Amniotic epithelial cell (primary cell): ENCODE results near the gene PDE8A.
"Not testable (repeated sequence)": the region's sequence is repeated elsewhere in the genome, so short reads cannot be mapped to it uniquely, and the experiment has no call there.

Source experiments
- DNase-seq: peaks from one replicate; pipeline ENCODE4 v3.0.0-alpha.2; 2010; ENCODE audit warnings: low read depth

PDE8A gene

GRCh38 chr15:85011724-85012123 is 30.1 kb downstream of the PDE8A start:
- DNase-seq, result not testable (repeated sequence)

GRCh38 chr15:85013785-85014184 is 32.1 kb downstream of the PDE8A start:
- DNase-seq, result no peak

- no peak for DNase-seq
Measured at GRCh38 chr15:85014932-85015331, 33.3 kb downstream of the PDE8A start.

- DNase-seq, result no peak
Measured at GRCh38 chr15:85016275-85016674, 34.6 kb downstream of the PDE8A start.

- DNase-seq, result peak; percentile 71
Measured at GRCh38 chr15:85019815-85020590, 38.3 kb downstream of the PDE8A start.

GRCh38 chr15:85021409-85021808 is 39.8 kb downstream of the PDE8A start:
- no peak for DNase-seq

GRCh38 chr15:85022860-85023403 is 41.3 kb downstream of the PDE8A start:
- no peak for DNase-seq

GRCh38 chr15:85024003-85024402 is 42.3 kb downstream of the PDE8A start:
- no peak for DNase-seq

- DNase-seq, result peak; percentile 64
Measured at GRCh38 chr15:85024509-85025336, 43.1 kb downstream of the PDE8A start.

GRCh38 chr15:85025516-85026251 is 44.0 kb downstream of the PDE8A start:
- no peak for DNase-seq

GRCh38 chr15:85026304-85027032 is 44.8 kb downstream of the PDE8A start:
- peak; percentile 32 for DNase-seq

GRCh38 chr15:85027033-85027380 is 45.4 kb downstream of the PDE8A start:
- DNase-seq, result no peak

- DNase-seq, result no peak
Measured at GRCh38 chr15:85027421-85027820, 45.8 kb downstream of the PDE8A start.

- DNase-seq, result no peak
Measured at GRCh38 chr15:85028416-85028815, 46.8 kb downstream of the PDE8A start.

- DNase-seq, result no peak
Measured at GRCh38 chr15:85029221-85029620, 47.6 kb downstream of the PDE8A start.

GRCh38 chr15:85030301-85030929 is 48.8 kb downstream of the PDE8A start:
- DNase-seq, result peak; percentile 25

GRCh38 chr15:85031086-85031943 is 49.7 kb downstream of the PDE8A start:
- DNase-seq, result no peak

- no peak for DNase-seq
Measured at GRCh38 chr15:85031944-85032558, 50.4 kb downstream of the PDE8A start.

GRCh38 chr15:85033148-85033547 is 51.5 kb downstream of the PDE8A start:
- DNase-seq, result no peak

GRCh38 chr15:85034276-85034675 is 52.6 kb downstream of the PDE8A start:
- DNase-seq, result no peak
